ENCODE measurements around the gene ATP5PO. TPM values are rescaled to one million over a fixed set of nuclear protein-coding genes. Genes with fewer than 3 reads are reported as not detected.

The ATP5PO gene
- total RNA-seq, 4 donors from 2014 or later, result 119 to 324 (median 148) TPM

GRCh38 chr21:33875026-33875695 is 40.4 kb downstream of the ATP5PO start:
- TF ChIP-seq POLR2A (IDR thresholded peaks at IDR 0.05), result no peak
- TF ChIP-seq, protein P1, sequence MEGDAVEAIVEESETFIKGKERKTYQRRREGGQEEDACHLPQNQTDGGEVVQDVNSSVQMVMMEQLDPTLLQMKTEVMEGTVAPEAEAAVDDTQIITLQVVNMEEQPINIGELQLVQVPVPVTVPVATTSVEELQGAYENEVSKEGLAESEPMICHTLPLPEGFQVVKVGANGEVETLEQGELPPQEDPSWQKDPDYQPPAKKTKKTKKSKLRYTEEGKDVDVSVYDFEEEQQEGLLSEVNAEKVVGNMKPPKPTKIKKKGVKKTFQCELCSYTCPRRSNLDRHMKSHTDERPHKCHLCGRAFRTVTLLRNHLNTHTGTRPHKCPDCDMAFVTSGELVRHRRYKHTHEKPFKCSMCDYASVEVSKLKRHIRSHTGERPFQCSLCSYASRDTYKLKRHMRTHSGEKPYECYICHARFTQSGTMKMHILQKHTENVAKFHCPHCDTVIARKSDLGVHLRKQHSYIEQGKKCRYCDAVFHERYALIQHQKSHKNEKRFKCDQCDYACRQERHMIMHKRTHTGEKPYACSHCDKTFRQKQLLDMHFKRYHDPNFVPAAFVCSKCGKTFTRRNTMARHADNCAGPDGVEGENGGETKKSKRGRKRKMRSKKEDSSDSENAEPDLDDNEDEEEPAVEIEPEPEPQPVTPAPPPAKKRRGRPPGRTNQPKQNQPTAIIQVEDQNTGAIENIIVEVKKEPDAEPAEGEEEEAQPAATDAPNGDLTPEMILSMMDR (IDR thresholded peaks at IDR 0.05), result no peak
- no peak for DNase-seq
- no peaks in the 10 kb centered on the region for H3K4me1 ChIP-seq
- H3K4me3 ChIP-seq, result no peak overlapping the region
- no peaks in the 10 kb centered on the region for H3K27me3 ChIP-seq
- intact Hi-C loops (cut with DNase I; ENCODE audit: low total_unique reads), result no loop called here
- H3K27ac ChIP-seq, result no peak overlapping the region
- no peaks in the 10 kb centered on the region for H3K9me3 ChIP-seq
- no peaks in the 10 kb centered on the region for H3K36me3 ChIP-seq

GRCh38 chr21:33874161-33874560 is 41.4 kb downstream of the ATP5PO start:
- H3K36me3 ChIP-seq, result no peaks in the 10 kb centered on the region
- H3K27me3 ChIP-seq, result no peaks in the 10 kb centered on the region
- intact Hi-C loops (cut with DNase I; ENCODE audit: low total_unique reads), result no loop called here
- H3K4me3 ChIP-seq, result no peak overlapping the region
- no peak for DNase-seq
- H3K27ac ChIP-seq, result no peak overlapping the region
- H3K9me3 ChIP-seq, result no peaks in the 10 kb centered on the region
- TF ChIP-seq, protein P1 (IDR thresholded peaks at IDR 0.05), result no peak
- no peak for TF ChIP-seq POLR2A (IDR thresholded peaks at IDR 0.05)
- no peaks in the 10 kb centered on the region for H3K4me1 ChIP-seq

DNA sequence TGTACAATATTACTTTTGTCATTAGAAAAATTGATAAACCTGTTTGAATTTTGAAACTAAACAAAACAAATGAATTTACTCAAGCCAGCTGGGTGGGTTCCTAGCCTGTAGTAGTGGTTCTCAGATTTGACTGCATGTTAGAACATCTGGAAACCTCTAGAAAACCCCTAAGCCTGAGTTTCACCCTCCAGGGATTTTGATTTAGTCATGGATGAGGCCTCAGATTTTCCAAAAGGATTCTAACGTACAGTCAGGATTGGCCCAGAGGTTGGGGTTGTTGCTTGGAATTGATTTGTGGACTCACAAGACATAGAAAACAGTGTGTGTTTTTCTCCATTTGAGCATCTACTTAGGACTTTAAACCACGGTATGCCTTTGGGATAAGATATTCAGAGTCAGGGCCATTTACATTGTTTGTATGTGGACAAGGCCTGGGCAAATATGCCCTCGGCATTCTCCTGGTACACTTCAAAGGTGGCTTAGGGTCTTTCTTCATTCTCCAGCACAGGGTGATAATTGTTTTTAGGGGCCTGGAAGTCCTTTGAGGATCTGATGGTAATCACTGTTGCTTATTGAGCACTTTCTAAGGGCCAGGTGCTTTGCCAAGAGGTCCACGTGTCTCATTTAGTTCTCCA is 42.6 kb downstream of the ATP5PO start:
- no peak overlapping the region for H3K27ac ChIP-seq
- H3K36me3 ChIP-seq, result no peaks in the 10 kb centered on the region
- no peak overlapping the region for H3K4me3 ChIP-seq
- intact Hi-C loops (cut with DNase I; ENCODE audit: low total_unique reads), result no loop called here
- no peak for DNase-seq
- H3K9me3 ChIP-seq, result no peaks in the 10 kb centered on the region
- H3K27me3 ChIP-seq, result no peaks in the 10 kb centered on the region
- no peaks in the 10 kb centered on the region for H3K4me1 ChIP-seq
- TF ChIP-seq, protein P1 (IDR thresholded peaks at IDR 0.05), result no peak
- no peak for TF ChIP-seq POLR2A (IDR thresholded peaks at IDR 0.05)

GRCh38 chr21:33871171-33871570 is 44.4 kb downstream of the ATP5PO start:
- no peaks in the 10 kb centered on the region for H3K27me3 ChIP-seq
- H3K27ac ChIP-seq, result no peak overlapping the region
- DNase-seq, result no peak
- H3K4me1 ChIP-seq, result no peaks in the 10 kb centered on the region
- intact Hi-C loops (cut with DNase I; ENCODE audit: low total_unique reads), result no loop called here
- no peaks in the 10 kb centered on the region for H3K36me3 ChIP-seq
- no peak overlapping the region for H3K4me3 ChIP-seq
- TF ChIP-seq POLR2A (IDR thresholded peaks at IDR 0.05), result no peak
- TF ChIP-seq, protein P1 (IDR thresholded peaks at IDR 0.05), result no peak
- no peaks in the 10 kb centered on the region for H3K9me3 ChIP-seq

- Histone ChIP-seq H3K4me1 (no peaks in the 10 kb centered on the region), H3K27me3 (no peaks in the 10 kb centered on the region), H3K4me3 (no peak overlapping the region), H3K27ac (no peak overlapping the region), H3K9me3 (no peaks in the 10 kb centered on the region), H3K36me3 (no peaks in the 10 kb centered on the region)
- TF ChIP-seq, protein P1 (IDR thresholded peaks at IDR 0.05), result no peak
- DNase-seq, result no peak
- intact Hi-C loops (cut with DNase I; ENCODE audit: low total_unique reads), result no loop called here
These were observed 44.8 kb downstream of the ATP5PO start for GRCh38 chr21:33870768-33871167.

Data from uterus (tissue), 4 donors.